PFSK-1 (cell line): ENCODE data around the gene FAM83C.

Experiments used
- FOXP2 ChIP-seq: optimal IDR thresholded peaks from 2 replicates; pipeline ENCODE3; 2011; ENCODE audit warnings: borderline replicate concordance, control low read depth, inconsistent platforms; ENCODE audit not compliant: insufficient read depth; ENCODE audit errors: extremely low read length, extremely low read depth
- POLR2AphosphoS5 ChIP-seq: IDR thresholded peaks from 2 replicates; pipeline ENCODE4 v1.6.1; 2012; ENCODE audit warnings: low read depth, mild to moderate bottlenecking, control low read depth, low read length, moderate library complexity
- SIN3A ChIP-seq: IDR thresholded peaks from 2 replicates; pipeline ENCODE4 v1.6.1; 2012; ENCODE audit warnings: mild to moderate bottlenecking, low read length, moderate library complexity, borderline replicate concordance; ENCODE audit not compliant: insufficient read depth
- TAF1 ChIP-seq: IDR thresholded peaks from 2 replicates; pipeline ENCODE4 v1.6.1; 2012; ENCODE audit warnings: low read length, control low read depth, borderline replicate concordance; ENCODE audit not compliant: insufficient read depth
- TF ChIP-seq, protein P1 (sequence below), 2 experiments: IDR thresholded peaks; 2 replicates each; pipeline versions ENCODE4 v1.6.1 to v1.8.0; 2011 to 2012; ENCODE audit warnings: low read depth in 2 of 2, low read length in 2 of 2, control low read depth in 1 of 2, inconsistent platforms in 1 of 2, mild to moderate bottlenecking in 1 of 2, moderate library complexity in 1 of 2; ENCODE audit not compliant: insufficient read depth in 1 of 2

FAM83C gene

GRCh38 chr20:35339007-35339406 is 46.8 kb upstream of the FAM83C start:
- no peak for TF ChIP-seq FOXP2
- no peak for TF ChIP-seq TAF1
- no peak for TF ChIP-seq POLR2AphosphoS5
- TF ChIP-seq SIN3A: no peak
- TF ChIP-seq, protein P1, sequence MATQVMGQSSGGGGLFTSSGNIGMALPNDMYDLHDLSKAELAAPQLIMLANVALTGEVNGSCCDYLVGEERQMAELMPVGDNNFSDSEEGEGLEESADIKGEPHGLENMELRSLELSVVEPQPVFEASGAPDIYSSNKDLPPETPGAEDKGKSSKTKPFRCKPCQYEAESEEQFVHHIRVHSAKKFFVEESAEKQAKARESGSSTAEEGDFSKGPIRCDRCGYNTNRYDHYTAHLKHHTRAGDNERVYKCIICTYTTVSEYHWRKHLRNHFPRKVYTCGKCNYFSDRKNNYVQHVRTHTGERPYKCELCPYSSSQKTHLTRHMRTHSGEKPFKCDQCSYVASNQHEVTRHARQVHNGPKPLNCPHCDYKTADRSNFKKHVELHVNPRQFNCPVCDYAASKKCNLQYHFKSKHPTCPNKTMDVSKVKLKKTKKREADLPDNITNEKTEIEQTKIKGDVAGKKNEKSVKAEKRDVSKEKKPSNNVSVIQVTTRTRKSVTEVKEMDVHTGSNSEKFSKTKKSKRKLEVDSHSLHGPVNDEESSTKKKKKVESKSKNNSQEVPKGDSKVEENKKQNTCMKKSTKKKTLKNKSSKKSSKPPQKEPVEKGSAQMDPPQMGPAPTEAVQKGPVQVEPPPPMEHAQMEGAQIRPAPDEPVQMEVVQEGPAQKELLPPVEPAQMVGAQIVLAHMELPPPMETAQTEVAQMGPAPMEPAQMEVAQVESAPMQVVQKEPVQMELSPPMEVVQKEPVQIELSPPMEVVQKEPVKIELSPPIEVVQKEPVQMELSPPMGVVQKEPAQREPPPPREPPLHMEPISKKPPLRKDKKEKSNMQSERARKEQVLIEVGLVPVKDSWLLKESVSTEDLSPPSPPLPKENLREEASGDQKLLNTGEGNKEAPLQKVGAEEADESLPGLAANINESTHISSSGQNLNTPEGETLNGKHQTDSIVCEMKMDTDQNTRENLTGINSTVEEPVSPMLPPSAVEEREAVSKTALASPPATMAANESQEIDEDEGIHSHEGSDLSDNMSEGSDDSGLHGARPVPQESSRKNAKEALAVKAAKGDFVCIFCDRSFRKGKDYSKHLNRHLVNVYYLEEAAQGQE (IDR thresholded peaks at IDR 0.05; ENCODE audit: insufficient read depth in 1 of 2, low read depth in 2 of 2, low read length in 2 of 2): no peak

GRCh38 chr20:35334311-35335101 is 42.3 kb upstream of the FAM83C start:
- no peak for TF ChIP-seq FOXP2
- TF ChIP-seq, protein P1 (IDR thresholded peaks at IDR 0.05; ENCODE audit: insufficient read depth in 1 of 2, low read depth in 2 of 2, low read length in 2 of 2): no peak

DNA sequence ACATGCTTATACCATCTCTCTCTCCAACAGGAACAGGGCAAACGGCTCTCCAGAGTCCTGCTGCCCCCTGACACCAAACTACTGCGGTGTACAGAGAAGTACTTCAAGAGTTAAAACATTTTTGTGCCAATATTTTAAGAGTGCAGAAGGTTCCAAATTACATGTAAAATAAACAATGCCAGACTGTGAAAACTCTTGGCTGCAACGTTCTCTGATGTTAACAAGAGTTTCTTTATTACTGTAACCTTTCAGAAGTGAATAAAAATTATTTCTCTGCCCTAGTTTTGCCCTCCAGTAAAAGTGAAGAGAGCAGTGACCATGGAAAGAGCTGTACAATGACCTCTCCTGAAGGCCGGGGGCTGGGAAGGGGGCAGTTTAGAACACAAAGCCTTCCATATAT is 41.4 kb upstream of the FAM83C start:
- no peak for TF ChIP-seq SIN3A
- TF ChIP-seq POLR2AphosphoS5: no peak
- TF ChIP-seq, protein P1 (IDR thresholded peaks at IDR 0.05; ENCODE audit: insufficient read depth in 1 of 2, low read depth in 2 of 2, low read length in 2 of 2): no peak
- no peak for TF ChIP-seq FOXP2
- no peak for TF ChIP-seq TAF1

- TF ChIP-seq, protein P1 (IDR thresholded peaks at IDR 0.05; ENCODE audit: insufficient read depth in 1 of 2, low read depth in 2 of 2, low read length in 2 of 2): no peak
- no peak for TF ChIP-seq SIN3A
- no peak for TF ChIP-seq FOXP2
- TF ChIP-seq POLR2AphosphoS5: no peak
- no peak for TF ChIP-seq TAF1
Observed at GRCh38 chr20:35332540-35333200, 40.4 kb upstream of the FAM83C start.
